GM12873 (cell line): ENCODE data around the gene GORAB.

Experiments
- CTCF ChIP-seq: IDR thresholded peaks from 2 replicates; pipeline ENCODE4 v1.5.1; 2012; ENCODE audit warnings: low read depth, mild to moderate bottlenecking, moderate library complexity, low read length, control low read depth; ENCODE audit not compliant: insufficient read depth; ENCODE audit errors: missing control alignments

Gene GORAB

GRCh38 chr1:170590921-170591705 lies 59.1 kb downstream of the GORAB start:
- no peak for TF ChIP-seq CTCF

- TF ChIP-seq CTCF: no peak
Observed at GRCh38 chr1:170592591-170593111, 60.7 kb downstream of the GORAB start.

- TF ChIP-seq CTCF: no peak
Observed at GRCh38 chr1:170593173-170594011, 61.4 kb downstream of the GORAB start.

- TF ChIP-seq CTCF: no peak
Observed at GRCh38 chr1:170594066-170594626, 62.2 kb downstream of the GORAB start.

- TF ChIP-seq CTCF: no peak
Observed at GRCh38 chr1:170596701-170597100, 64.7 kb downstream of the GORAB start.

GRCh38 chr1:170598618-170599017 lies 66.7 kb downstream of the GORAB start:
- no peak for TF ChIP-seq CTCF

GRCh38 chr1:170599033-170599432 lies 67.1 kb downstream of the GORAB start:
- no peak for TF ChIP-seq CTCF
